Keratinocyte (primary cell): ENCODE data around the gene FOXL2. TPM values are rescaled to one million over a fixed set of nuclear protein-coding genes. Genes with fewer than 3 reads are reported as not detected.
A peak's percentile ranks its signal among the peaks of the same experiment; 100 is the strongest.

Experiments used
- DNase-seq: peaks from one replicate; pipeline ENCODE4 v3.0.0-alpha.2; 2011; ENCODE audit warnings: low read depth, missing footprints, low spot score
- FAIRE-seq: peaks from 2 replicates; lab custom pipeline; 2011; peaks lifted over from hg19 to GRCh38; lab: Jason Lieb, UNC
- H2AFZ ChIP-seq: 2 replicates; pipeline ENCODE4 v1.6.0; 2012; ENCODE audit warnings: low read length, control low read depth, inconsistent platforms; ENCODE audit not compliant: control insufficient read depth
- H3K27ac ChIP-seq: 2 replicates; pipeline ENCODE4 v1.5.1; 2011; ENCODE audit warnings: low read length; ENCODE audit not compliant: control insufficient read depth, insufficient read depth
- H3K27me3 ChIP-seq: 3 replicates; pipeline ENCODE4 v1.6.0; 2011; ENCODE audit warnings: low read length; ENCODE audit not compliant: control insufficient read depth, insufficient read depth; ENCODE audit errors: extremely low read depth
- H3K36me3 ChIP-seq, 2 experiments: 2 replicates in 1 of 2; 3 replicates in 1 of 2; pipeline ENCODE4 v1.5.1; 2011; ENCODE audit warnings: low read length in 2 of 2, mild to moderate bottlenecking in 1 of 2; ENCODE audit not compliant: control insufficient read depth in 2 of 2, insufficient read depth in 2 of 2; ENCODE audit errors: extremely low read depth in 1 of 2
- H3K4me1 ChIP-seq: 3 replicates; pipeline ENCODE4 v1.5.1; 2011; ENCODE audit warnings: low read length; ENCODE audit not compliant: control insufficient read depth, insufficient read depth; ENCODE audit errors: extremely low read depth
- H3K4me2 ChIP-seq: 3 replicates; pipeline ENCODE4 v1.6.0; 2011; ENCODE audit warnings: low read depth, low read length; ENCODE audit not compliant: control insufficient read depth, insufficient read depth; ENCODE audit errors: extremely low read depth
- H3K4me3 ChIP-seq, 3 experiments: fragments of 200-600 bp in 1 of 3; sonication (generic) in 1 of 3; 2 replicates in 2 of 3; 3 replicates in 1 of 3; pipeline ENCODE4 v1.5.1; 2011 to 2016; ENCODE audit warnings: low read length in 3 of 3, mild to moderate bottlenecking in 3 of 3, control low read depth in 2 of 3, inconsistent platforms in 1 of 3, low read depth in 1 of 3, mixed read lengths in 1 of 3, mixed run types in 1 of 3, moderate library complexity in 1 of 3; ENCODE audit not compliant: control insufficient read depth in 2 of 3, insufficient read depth in 2 of 3; ENCODE audit errors: extremely low read depth in 1 of 3
- H3K79me2 ChIP-seq: 2 replicates; pipeline ENCODE4 v1.6.0; 2012; ENCODE audit warnings: low read length; ENCODE audit not compliant: control insufficient read depth, insufficient read depth
- H3K9ac ChIP-seq: 3 replicates; pipeline ENCODE4 v1.6.0; 2011; ENCODE audit warnings: low read length; ENCODE audit not compliant: control insufficient read depth, insufficient read depth; ENCODE audit errors: extremely low read depth
- H3K9me1 ChIP-seq: 3 replicates; pipeline ENCODE4 v1.6.0; 2011; ENCODE audit warnings: low read length; ENCODE audit not compliant: control insufficient read depth, insufficient read depth; ENCODE audit errors: extremely low read depth
- H3K9me3 ChIP-seq: 2 replicates; pipeline ENCODE4 v1.5.1; 2012; ENCODE audit warnings: low read depth, low read length; ENCODE audit not compliant: control insufficient read depth
- H4K20me1 ChIP-seq: 3 replicates; pipeline ENCODE4 v1.6.0; 2011; ENCODE audit warnings: low read length; ENCODE audit not compliant: control insufficient read depth, insufficient read depth; ENCODE audit errors: extremely low read depth
- EZH2 ChIP-seq: IDR thresholded peaks from one replicate; pipeline ENCODE4 v1.6.1; 2012; ENCODE audit warnings: inconsistent platforms, mild to moderate bottlenecking, low read length, moderate library complexity
- dilution Hi-C: fragments of 300-500 bp; cut with MboI; formaldehyde crosslinking; loops from one replicate; pipeline ENCODE4 v1.7.0; 2020; ENCODE audit warnings: low sequenced_read_pairs; ENCODE audit not compliant: extremely low pct_ligation_motif_present
- polyA plus RNA-seq, 5 experiments: library from polyadenylated mRNA; depleted of rRNA in 3 of 5; stranded (reverse) in 3 of 5; stranded (forward) in 1 of 5; unstranded in 1 of 5; fragments of >200 nt; gene quantifications; 1 replicate in 1 of 5; 2 replicates in 3 of 5; 3 replicates in 1 of 5; pipeline versions ENCODE4 v1.2.1 to v1.2.3, GENCODE V29; 2011 to 2012; ENCODE audit warnings: missing spikeins in 2 of 5, low read depth in 1 of 5, low replicate concordance in 1 of 5
- TF ChIP-seq, protein P1 (sequence below), 3 experiments: IDR thresholded peaks in 1 of 3; conservative IDR thresholded peaks in 1 of 3; optimal IDR thresholded peaks in 1 of 3; 2 replicates in 2 of 3; 3 replicates in 1 of 3; pipeline versions ENCODE3 to v1.5.1; 2011; ENCODE audit warnings: low read length in 3 of 3, mild to moderate bottlenecking in 3 of 3, moderate library complexity in 2 of 3, control low read depth in 1 of 3, inconsistent platforms in 1 of 3; ENCODE audit not compliant: insufficient read depth in 2 of 3; ENCODE audit errors: extremely low read depth in 1 of 3

The FOXL2 gene
- polyA plus RNA-seq, 1 donor (not counting 4 experiments of a cell fraction or from before 2014, with no cell fraction given), result 0.25 TPM

DNA sequence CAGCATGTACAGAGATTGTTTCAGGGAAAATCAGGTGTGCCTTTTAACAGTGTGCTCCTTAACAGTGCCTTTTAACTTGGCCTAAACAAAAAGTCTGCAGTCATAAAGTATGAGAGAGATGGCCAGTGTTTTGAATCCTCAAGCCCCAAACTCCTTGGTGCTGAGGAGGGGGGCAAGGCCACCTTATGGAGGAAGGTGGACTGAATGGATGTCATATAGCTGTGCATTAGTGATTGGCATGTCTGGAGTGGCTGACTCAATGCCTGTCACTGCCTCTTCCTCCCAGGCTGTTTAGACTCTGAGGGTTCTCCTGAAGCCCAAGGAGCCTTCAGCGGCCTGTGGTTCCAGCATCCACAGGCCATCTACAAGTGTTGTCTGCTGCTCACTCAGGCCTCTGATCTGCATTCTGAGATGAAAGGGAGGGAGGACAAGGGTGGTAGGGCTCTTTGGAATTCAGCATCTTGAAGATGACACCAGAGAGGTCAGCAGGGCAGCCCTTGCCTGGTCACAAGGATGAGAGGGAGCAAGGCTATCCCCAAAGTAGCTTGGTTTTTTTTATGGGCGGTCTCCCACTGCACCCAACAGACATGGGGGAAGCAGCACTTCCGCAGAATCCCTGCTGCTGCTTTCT lies 1.5 kb upstream of the FOXL2 start:
- no peaks in the 10 kb centered on the region for H3K79me2 ChIP-seq
- H3K9ac ChIP-seq, result no peak overlapping the region
- H3K36me3 ChIP-seq, result no peaks in the 10 kb centered on the region
- dilution Hi-C loops, result loop anchor here (25.0 kb wide), 1 partner anchor 364 kb away; no protein-coding TSS in a partner anchor
- H3K4me1 ChIP-seq, result peaks cover 13% of the 10 kb centered on the region
- DNase-seq (no peak), FAIRE-seq (no peak)
- peaks cover 3% of the 10 kb centered on the region for H4K20me1 ChIP-seq
- no peak overlapping the region for H2AFZ ChIP-seq
- no peak overlapping the region for H3K4me2 ChIP-seq
- H3K27ac ChIP-seq, result no peak overlapping the region
- no peaks in the 10 kb centered on the region for H3K9me1 ChIP-seq
- no peak overlapping the region for H3K4me3 ChIP-seq
- peaks cover 78% of the 10 kb centered on the region for H3K27me3 ChIP-seq
- H3K9me3 ChIP-seq, result no peaks in the 10 kb centered on the region
- no peak for TF ChIP-seq EZH2
- TF ChIP-seq, protein P1, sequence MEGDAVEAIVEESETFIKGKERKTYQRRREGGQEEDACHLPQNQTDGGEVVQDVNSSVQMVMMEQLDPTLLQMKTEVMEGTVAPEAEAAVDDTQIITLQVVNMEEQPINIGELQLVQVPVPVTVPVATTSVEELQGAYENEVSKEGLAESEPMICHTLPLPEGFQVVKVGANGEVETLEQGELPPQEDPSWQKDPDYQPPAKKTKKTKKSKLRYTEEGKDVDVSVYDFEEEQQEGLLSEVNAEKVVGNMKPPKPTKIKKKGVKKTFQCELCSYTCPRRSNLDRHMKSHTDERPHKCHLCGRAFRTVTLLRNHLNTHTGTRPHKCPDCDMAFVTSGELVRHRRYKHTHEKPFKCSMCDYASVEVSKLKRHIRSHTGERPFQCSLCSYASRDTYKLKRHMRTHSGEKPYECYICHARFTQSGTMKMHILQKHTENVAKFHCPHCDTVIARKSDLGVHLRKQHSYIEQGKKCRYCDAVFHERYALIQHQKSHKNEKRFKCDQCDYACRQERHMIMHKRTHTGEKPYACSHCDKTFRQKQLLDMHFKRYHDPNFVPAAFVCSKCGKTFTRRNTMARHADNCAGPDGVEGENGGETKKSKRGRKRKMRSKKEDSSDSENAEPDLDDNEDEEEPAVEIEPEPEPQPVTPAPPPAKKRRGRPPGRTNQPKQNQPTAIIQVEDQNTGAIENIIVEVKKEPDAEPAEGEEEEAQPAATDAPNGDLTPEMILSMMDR (optimal IDR thresholded peaks at IDR 0.05 in 1 of 3, IDR thresholded peaks at IDR 0.05 in 1 of 3, conservative IDR thresholded peaks at IDR 0.05 in 1 of 3; ENCODE audit: extremely low read depth in 1 of 3, insufficient read depth in 2 of 3, low read length in 3 of 3), result no peak

- peak overlapping the region; percentile 45 to 58 (median 49) for H3K4me3 ChIP-seq
- H3K27me3 ChIP-seq, result peaks cover 86% of the 10 kb centered on the region
- H3K79me2 ChIP-seq, result no peaks in the 10 kb centered on the region
- peaks cover 3% of the 10 kb centered on the region for H4K20me1 ChIP-seq
- no peak overlapping the region for H3K27ac ChIP-seq
- TF ChIP-seq, protein P1 (optimal IDR thresholded peaks at IDR 0.05 in 1 of 3, IDR thresholded peaks at IDR 0.05 in 1 of 3, conservative IDR thresholded peaks at IDR 0.05 in 1 of 3; ENCODE audit: extremely low read depth in 1 of 3, insufficient read depth in 2 of 3, low read length in 3 of 3), result no peak
- TF ChIP-seq EZH2, result peak; percentile 46
- H3K9ac ChIP-seq, result no peak overlapping the region
- no peak overlapping the region for H2AFZ ChIP-seq
- dilution Hi-C loops, result loop anchor here (25.0 kb wide), 1 partner anchor 365 kb away; no protein-coding TSS in a partner anchor
- H3K4me2 ChIP-seq, result peak overlapping the region; percentile 82
- peak; percentile 56 for FAIRE-seq
- DNase-seq, result no peak
- no peaks in the 10 kb centered on the region for H3K36me3 ChIP-seq
- no peaks in the 10 kb centered on the region for H3K9me3 ChIP-seq
- H3K9me1 ChIP-seq, result no peaks in the 10 kb centered on the region
- H3K4me1 ChIP-seq, result peaks cover 13% of the 10 kb centered on the region
These were observed 671 bp upstream of the FOXL2 start for GRCh38 chr3:138947495-138948121.
